Measurements from ENCODE around the gene TREH.
"Not testable (repeated sequence)": the region's sequence is repeated elsewhere in the genome, so short reads cannot be mapped to it uniquely, and the experiment has no call there.

TREH gene

GRCh38 chr11:118679483-118679882 is at the start of gene TREH:
TSS of gene TREH (minus strand) at chr11:118679650. CDS start at chr11:118679627, 23 bp downstream.
- no peaks in the 10 kb centered on the region for H3K9me3 Mint-ChIP-seq
- H3K4me3 Mint-ChIP-seq = no peak within 1 kb of the TSS
- H3K27me3 Mint-ChIP-seq = no peaks in the 10 kb centered on the region
- H3K36me3 Mint-ChIP-seq (ENCODE audit: low read depth) = peaks cover 2% of the 10 kb centered on the region
- H3K4me1 Mint-ChIP-seq = no peaks in the 10 kb centered on the region
- no peak within 1 kb of the TSS for H3K27ac Mint-ChIP-seq
- ATAC-seq (no peak), DNase-seq (no peak)

GRCh38 chr11:118728112-118728511 is 48.7 kb upstream of the TREH start:
- not testable (repeated sequence) for H3K27ac Mint-ChIP-seq; H3K27me3 Mint-ChIP-seq; H3K36me3 Mint-ChIP-seq (ENCODE audit: low read depth); ATAC-seq; DNase-seq; H3K4me1 Mint-ChIP-seq; H3K9me3 Mint-ChIP-seq; H3K4me3 Mint-ChIP-seq

GRCh38 chr11:118727721-118728066 is 48.2 kb upstream of the TREH start:
- not testable (repeated sequence) for H3K27ac Mint-ChIP-seq; H3K4me1 Mint-ChIP-seq; ATAC-seq; H3K4me3 Mint-ChIP-seq; DNase-seq; H3K36me3 Mint-ChIP-seq (ENCODE audit: low read depth); H3K27me3 Mint-ChIP-seq; H3K9me3 Mint-ChIP-seq

- not testable (repeated sequence) for H3K4me3 Mint-ChIP-seq; H3K36me3 Mint-ChIP-seq (ENCODE audit: low read depth); DNase-seq; H3K27me3 Mint-ChIP-seq; ATAC-seq; H3K27ac Mint-ChIP-seq; H3K9me3 Mint-ChIP-seq; H3K4me1 Mint-ChIP-seq
Observed at GRCh38 chr11:118727001-118727720, 47.7 kb upstream of the TREH start.

- H3K4me3 Mint-ChIP-seq; H3K36me3 Mint-ChIP-seq (ENCODE audit: low read depth): not testable (repeated sequence)
Observed at GRCh38 chr11:118721478-118722015, 42.1 kb upstream of the TREH start.

GRCh38 chr11:118720740-118721139 is 41.3 kb upstream of the TREH start:
- not testable (repeated sequence) for H3K4me3 Mint-ChIP-seq; H3K27me3 Mint-ChIP-seq; H3K36me3 Mint-ChIP-seq (ENCODE audit: low read depth); H3K9me3 Mint-ChIP-seq; DNase-seq; H3K27ac Mint-ChIP-seq; ATAC-seq; H3K4me1 Mint-ChIP-seq

More at GRCh38 chr11:118721478-118722015, 42.1 kb upstream of the TREH start:
- not testable (repeated sequence) for H3K4me1 Mint-ChIP-seq, DNase-seq, H3K9me3 Mint-ChIP-seq, H3K27me3 Mint-ChIP-seq, ATAC-seq, H3K27ac Mint-ChIP-seq

- not testable (repeated sequence) for H3K27me3 Mint-ChIP-seq; DNase-seq; H3K27ac Mint-ChIP-seq; H3K4me1 Mint-ChIP-seq; H3K9me3 Mint-ChIP-seq; ATAC-seq; H3K4me3 Mint-ChIP-seq; H3K36me3 Mint-ChIP-seq (ENCODE audit: low read depth)
Observed at GRCh38 chr11:118720078-118720477, 40.6 kb upstream of the TREH start.

GRCh38 chr11:118718562-118718961 is 39.1 kb upstream of the TREH start:
- not testable (repeated sequence) for H3K27me3 Mint-ChIP-seq; DNase-seq; H3K9me3 Mint-ChIP-seq; H3K4me1 Mint-ChIP-seq; ATAC-seq; H3K4me3 Mint-ChIP-seq; H3K36me3 Mint-ChIP-seq (ENCODE audit: low read depth); H3K27ac Mint-ChIP-seq

GRCh38 chr11:118717733-118718132 is 38.3 kb upstream of the TREH start:
- ATAC-seq; H3K4me1 Mint-ChIP-seq; H3K27ac Mint-ChIP-seq; H3K4me3 Mint-ChIP-seq; DNase-seq; H3K36me3 Mint-ChIP-seq (ENCODE audit: low read depth); H3K9me3 Mint-ChIP-seq; H3K27me3 Mint-ChIP-seq: not testable (repeated sequence)

- not testable (repeated sequence) for H3K27ac Mint-ChIP-seq; H3K4me3 Mint-ChIP-seq; H3K27me3 Mint-ChIP-seq; ATAC-seq; DNase-seq; H3K9me3 Mint-ChIP-seq; H3K36me3 Mint-ChIP-seq (ENCODE audit: low read depth); H3K4me1 Mint-ChIP-seq
Observed at GRCh38 chr11:118717221-118717620, 37.8 kb upstream of the TREH start.

GRCh38 chr11:118715837-118716260 is 36.4 kb upstream of the TREH start:
- H3K27ac Mint-ChIP-seq = no peak overlapping the region
- no peak for ATAC-seq

GRCh38 chr11:118715245-118715831 is 35.9 kb upstream of the TREH start:
- H3K4me1 Mint-ChIP-seq = peaks cover 7% of the 10 kb centered on the region
- H3K27me3 Mint-ChIP-seq = no peaks in the 10 kb centered on the region
- no peaks in the 10 kb centered on the region for H3K36me3 Mint-ChIP-seq (ENCODE audit: low read depth)
- ATAC-seq (no peak), DNase-seq (no peak)
- no peak overlapping the region for H3K27ac Mint-ChIP-seq
- no peak overlapping the region for H3K4me3 Mint-ChIP-seq
- no peaks in the 10 kb centered on the region for H3K9me3 Mint-ChIP-seq

More at GRCh38 chr11:118715837-118716260, 36.4 kb upstream of the TREH start:
- Mint-ChIP-seq H3K27me3 (no peaks in the 10 kb centered on the region), H3K9me3 (no peaks in the 10 kb centered on the region), H3K4me1 (peaks cover 7% of the 10 kb centered on the region), H3K4me3 (no peak overlapping the region), H3K36me3 (ENCODE audit: low read depth) (no peaks in the 10 kb centered on the region)
- no peak for DNase-seq

GRCh38 chr11:118714816-118715215 is 35.4 kb upstream of the TREH start:
- no peak overlapping the region for H3K27ac Mint-ChIP-seq
- DNase-seq = no peak
- H3K4me1 Mint-ChIP-seq = peaks cover 7% of the 10 kb centered on the region
- no peaks in the 10 kb centered on the region for H3K9me3 Mint-ChIP-seq
- no peak for ATAC-seq
- no peaks in the 10 kb centered on the region for H3K36me3 Mint-ChIP-seq (ENCODE audit: low read depth)
- no peak overlapping the region for H3K4me3 Mint-ChIP-seq
- H3K27me3 Mint-ChIP-seq = no peaks in the 10 kb centered on the region

GRCh38 chr11:118714416-118714815 is 35.0 kb upstream of the TREH start:
- H3K9me3 Mint-ChIP-seq; H3K27me3 Mint-ChIP-seq; ATAC-seq; H3K36me3 Mint-ChIP-seq (ENCODE audit: low read depth); H3K4me1 Mint-ChIP-seq; DNase-seq; H3K27ac Mint-ChIP-seq; H3K4me3 Mint-ChIP-seq: not testable (repeated sequence)

- no peak overlapping the region for H3K27ac Mint-ChIP-seq
- peaks cover 23% of the 10 kb centered on the region for H3K4me1 Mint-ChIP-seq
- H3K4me3 Mint-ChIP-seq = no peak overlapping the region
- DNase-seq (no peak), ATAC-seq (no peak)
- no peaks in the 10 kb centered on the region for H3K36me3 Mint-ChIP-seq (ENCODE audit: low read depth)
- no peaks in the 10 kb centered on the region for H3K9me3 Mint-ChIP-seq
- H3K27me3 Mint-ChIP-seq = no peaks in the 10 kb centered on the region
Observed at GRCh38 chr11:118708296-118708695, 28.8 kb upstream of the TREH start.
